ENCODE measurements around the gene GPC6.

GRCh38 chr13:93753639-93754038 is 527.0 kb downstream of the GPC6 start:
- TF ChIP-seq, protein P1, sequence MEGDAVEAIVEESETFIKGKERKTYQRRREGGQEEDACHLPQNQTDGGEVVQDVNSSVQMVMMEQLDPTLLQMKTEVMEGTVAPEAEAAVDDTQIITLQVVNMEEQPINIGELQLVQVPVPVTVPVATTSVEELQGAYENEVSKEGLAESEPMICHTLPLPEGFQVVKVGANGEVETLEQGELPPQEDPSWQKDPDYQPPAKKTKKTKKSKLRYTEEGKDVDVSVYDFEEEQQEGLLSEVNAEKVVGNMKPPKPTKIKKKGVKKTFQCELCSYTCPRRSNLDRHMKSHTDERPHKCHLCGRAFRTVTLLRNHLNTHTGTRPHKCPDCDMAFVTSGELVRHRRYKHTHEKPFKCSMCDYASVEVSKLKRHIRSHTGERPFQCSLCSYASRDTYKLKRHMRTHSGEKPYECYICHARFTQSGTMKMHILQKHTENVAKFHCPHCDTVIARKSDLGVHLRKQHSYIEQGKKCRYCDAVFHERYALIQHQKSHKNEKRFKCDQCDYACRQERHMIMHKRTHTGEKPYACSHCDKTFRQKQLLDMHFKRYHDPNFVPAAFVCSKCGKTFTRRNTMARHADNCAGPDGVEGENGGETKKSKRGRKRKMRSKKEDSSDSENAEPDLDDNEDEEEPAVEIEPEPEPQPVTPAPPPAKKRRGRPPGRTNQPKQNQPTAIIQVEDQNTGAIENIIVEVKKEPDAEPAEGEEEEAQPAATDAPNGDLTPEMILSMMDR (IDR thresholded peaks at IDR 0.05; ENCODE audit: low read length) = no peak
- TF ChIP-seq EZH2 (optimal IDR thresholded peaks at IDR 0.05; ENCODE audit: low read depth, low read length) = no peak
